Measurements from ENCODE around the gene RPL29.
"Not testable (repeated sequence)": the region's sequence is repeated elsewhere in the genome, so short reads cannot be mapped to it uniquely, and the experiment has no call there.

The RPL29 gene

DNA sequence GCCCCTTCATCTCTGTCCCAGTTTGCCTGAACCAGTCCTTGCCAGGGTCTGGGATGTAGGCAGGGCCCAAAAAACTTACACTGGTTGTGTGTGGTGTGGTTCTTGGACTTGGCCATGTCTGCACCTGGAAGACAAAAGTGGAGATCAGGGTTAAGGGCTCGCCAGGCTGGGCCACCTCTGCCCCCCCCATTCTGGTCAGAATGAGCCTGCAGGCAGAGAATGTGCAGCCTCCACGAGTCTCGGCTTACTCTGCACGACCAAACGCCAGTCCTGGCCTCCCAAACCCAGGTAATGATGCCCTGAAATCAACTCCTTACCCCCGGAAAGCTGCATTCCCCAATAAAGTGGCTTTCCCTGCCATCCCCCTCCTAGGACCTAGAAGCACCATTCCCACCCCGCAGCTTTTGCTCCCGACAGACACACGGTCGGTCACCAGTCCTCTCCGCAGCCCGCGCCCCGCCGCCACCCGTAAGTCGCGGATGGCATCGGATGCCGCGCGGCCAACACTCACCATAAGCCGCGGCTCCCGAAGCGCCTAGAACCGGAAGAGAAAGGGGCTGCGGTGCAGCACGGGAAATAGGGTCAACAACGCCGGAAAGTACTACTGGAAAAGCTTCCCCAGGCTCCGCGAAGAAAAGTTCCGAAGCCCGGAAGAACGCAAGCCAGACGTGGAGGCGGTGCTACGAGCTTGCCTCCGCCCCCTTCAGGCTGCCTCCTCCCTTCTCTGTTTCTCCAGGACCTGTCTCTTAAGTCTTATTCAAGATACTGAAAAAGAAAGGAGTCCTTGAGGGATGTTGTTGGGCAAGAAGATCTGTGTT, at the start of gene RPL29:
Gene RPL29, minus strand, starts transcription at position 550 of the 818 bp plus-strand sequence. Its CDS starts 434 bp downstream, at position 116.
- peak; percentile 79 to 82 for DNase-seq (ENCODE audit: low read depth in 2 of 2)

DNA sequence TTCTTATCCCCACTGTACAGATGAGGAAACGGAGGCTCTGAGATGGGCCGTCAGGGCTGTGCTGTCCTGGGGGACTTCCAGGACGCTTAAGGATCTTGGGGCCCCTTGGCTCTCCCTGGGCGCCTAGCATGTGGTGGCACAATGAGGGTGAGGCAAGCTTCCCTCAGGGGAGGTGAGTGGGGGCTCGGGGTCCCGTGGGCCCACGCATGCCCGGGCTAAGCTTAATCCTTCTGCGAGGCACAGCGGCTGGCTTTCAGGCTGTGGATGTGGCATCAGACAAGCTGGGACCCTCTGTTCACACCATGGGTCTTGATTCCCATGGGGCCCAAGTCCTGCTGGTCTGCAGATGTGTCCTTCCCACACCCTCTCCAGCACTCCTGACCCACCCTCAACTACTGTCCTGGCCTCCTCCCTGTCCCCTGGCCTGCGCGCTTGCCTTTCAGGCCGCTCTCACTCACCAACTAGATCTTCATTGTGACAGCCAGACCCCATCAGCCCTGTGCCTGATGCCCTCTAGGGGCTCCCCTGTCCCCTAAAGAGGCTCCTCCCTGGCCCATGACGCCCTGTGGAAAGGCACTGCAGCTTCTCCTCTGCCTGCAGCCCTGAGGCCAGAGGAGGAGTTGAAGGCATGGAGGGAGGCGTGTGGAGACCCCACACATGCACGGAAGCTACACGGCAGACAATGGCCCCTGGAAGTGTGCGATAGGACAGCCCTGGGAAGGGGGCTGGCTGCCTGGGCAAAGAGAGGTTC, 49.3 kb upstream of the RPL29 start:
- no peak for DNase-seq (ENCODE audit: low read depth in 2 of 2)

DNA sequence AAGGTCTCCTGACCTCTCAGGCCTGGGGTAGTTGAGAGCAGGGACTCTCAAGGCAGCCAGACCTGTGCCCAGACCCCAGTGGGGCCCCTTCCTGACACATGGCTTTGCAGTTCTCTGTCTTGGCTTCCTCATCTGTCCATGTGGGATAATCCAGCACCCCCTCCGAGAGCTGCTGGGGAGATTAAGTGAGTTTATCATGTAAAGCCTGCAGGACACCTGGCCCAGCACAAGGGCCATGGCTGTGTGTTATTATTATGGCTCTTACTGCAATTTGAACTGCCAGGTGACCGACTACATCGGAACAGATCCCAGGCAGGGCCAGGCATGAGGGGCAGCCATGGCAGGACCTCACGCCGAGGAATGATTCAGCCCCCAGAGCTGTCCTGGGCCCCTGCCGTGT, 48.1 kb upstream of the RPL29 start:
- no peak for DNase-seq (ENCODE audit: low read depth in 2 of 2)

DNA sequence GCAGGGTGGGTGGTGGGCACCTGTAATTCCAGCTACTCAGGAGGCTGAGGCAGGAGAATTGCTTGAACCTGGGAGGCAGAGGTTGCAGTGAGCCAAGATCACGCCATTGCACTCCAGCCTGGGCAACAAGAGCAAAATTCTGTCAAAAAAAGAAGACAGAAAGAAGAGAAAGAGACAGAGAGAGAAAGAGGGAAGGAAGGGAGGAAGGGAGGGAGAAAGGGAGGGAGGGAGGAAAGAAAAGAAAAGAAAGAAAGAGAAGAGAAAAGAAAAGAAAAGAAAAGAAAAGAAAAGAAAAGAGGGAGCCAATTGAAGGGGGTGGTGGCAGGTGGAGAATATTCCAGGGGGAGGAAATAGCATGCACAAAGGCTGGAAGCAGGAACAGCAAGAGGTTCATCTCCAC, 47.3 kb upstream of the RPL29 start:
- DNase-seq (ENCODE audit: low read depth in 2 of 2): not testable (repeated sequence)

DNA sequence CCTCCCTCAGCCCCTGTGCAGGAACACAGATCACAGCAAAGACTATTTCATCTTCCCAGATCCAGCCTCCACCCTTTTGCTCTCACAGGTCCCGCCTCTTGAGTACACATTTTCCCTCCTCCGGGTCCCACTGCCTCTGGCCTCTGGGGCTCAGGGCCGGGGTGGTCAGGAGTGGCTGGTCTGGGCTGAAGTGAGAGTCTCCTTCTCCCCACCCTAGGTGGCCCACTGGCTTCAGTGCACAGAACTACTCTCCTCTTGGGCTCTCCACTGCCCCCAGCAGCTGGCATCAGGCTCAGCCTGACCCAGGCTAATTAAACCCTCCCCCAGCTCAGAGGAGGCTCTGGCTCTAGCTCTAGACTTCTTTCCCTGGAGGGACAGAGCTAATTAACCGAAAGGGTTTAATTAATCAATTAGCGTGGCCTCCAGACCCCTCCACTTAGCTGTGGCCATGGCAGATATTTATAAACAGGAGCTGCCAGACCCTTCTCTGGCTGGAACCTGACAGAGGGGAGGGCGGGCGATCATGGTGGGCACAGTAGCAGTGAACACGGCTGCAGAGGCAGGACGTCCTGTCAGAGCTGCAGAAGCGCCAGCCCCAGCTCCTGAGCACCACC, 45.5 kb upstream of the RPL29 start:
- DNase-seq (ENCODE audit: low read depth in 2 of 2): no peak

DNA sequence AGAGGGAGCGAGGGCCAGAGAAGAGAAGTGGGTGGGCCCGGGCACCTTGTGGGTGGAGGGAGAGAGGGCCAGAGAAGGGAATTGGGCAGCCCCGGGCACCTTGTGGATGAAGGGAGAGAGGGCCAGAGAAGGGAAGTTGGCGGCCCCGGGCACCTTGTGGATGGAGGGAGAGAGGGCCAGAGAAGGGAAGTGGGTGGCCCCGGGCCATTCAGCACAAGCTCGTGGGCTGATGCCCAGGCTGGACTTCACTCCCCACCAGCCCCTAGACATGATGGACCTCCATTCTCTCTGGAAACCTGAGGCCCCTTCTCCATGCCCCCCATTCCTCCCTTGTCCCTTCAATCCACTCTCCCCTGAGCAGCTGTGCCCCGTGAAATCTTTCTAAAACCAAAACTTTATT, 44.9 kb upstream of the RPL29 start:
- DNase-seq (ENCODE audit: low read depth in 2 of 2): no peak

DNA sequence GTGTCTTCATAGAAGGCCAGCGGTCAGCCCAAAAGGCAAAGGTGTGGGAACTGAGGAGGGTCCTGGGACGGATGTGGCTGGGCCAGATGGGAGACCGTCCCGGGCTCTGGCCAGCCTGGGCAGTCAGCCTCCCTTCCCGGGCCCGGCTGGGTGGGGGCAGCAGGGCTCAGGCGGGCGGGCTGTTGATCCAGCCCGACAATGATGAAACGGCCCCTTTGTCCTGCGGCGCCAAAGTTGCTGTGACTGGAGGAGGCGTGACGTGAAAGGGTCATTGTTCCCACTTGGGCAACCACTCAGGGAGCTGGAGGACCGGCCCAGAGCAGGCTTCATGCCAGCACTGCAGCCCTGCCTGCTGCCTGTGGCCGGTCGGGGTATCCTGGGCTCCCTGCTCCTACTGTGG, 44.2 kb upstream of the RPL29 start:
- DNase-seq (ENCODE audit: low read depth in 2 of 2): no peak

DNA sequence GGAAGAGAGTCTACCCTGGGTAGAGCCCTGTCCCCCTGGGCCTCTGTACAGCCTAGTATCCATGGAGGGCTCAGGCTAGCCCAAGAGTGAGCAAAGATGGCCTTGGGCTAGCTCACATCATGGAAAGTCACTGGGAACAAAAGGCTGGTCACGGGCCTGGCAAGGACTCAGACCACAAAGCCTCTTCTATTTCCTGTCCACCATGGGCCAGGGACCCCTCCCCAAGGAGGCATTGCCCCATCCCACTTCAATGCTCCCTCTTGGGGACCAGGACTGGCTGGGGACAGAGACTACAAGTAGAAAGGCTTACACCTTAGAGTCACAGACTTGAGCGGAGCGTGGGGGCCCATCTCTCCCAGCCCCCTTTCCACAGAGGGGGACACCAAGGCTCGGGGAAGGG, 43.7 kb upstream of the RPL29 start:
- DNase-seq (ENCODE audit: low read depth in 2 of 2): no peak

DNA sequence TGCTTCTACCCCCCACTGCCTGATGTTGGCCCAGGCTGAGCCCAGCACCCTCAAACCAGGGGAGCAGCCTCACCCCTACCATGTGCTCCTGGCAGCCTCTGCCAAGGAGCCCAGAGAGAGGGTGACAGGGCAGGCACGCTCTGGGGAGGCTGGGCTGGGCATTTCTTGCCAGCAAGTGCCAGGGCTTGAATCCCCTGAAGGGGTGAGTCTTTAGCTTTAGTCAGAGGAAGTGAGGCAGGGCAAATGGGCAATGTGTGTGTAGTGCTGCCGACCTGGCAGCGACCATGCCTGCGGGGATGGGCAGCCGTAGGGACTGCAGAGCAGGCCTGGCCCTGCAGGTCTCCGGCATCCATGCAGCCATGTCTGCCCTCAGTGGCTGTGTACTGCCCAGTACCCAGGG, 42.5 kb upstream of the RPL29 start:
- DNase-seq (ENCODE audit: low read depth in 2 of 2): no peak

DNA sequence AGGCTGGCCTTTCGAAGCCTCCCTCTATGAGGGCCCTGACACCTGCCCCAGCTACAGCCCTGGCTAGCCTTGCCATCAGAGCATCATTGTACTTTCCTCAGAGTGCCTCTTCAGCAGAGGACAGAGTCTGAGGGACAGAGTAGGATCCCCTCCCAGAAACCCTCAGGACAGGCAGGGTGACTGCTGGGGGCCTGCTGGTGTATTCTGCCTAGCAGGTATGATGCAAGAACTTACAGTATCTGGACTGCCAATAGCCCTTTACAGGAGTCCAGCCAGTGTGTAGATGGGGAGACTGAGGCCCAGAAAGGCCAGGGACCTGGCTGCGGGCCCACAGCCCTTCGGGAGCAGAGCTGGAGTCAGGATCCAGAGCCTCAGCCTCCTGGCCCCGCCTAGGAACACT, 41.6 kb upstream of the RPL29 start:
- no peak for DNase-seq (ENCODE audit: low read depth in 2 of 2)

DNA sequence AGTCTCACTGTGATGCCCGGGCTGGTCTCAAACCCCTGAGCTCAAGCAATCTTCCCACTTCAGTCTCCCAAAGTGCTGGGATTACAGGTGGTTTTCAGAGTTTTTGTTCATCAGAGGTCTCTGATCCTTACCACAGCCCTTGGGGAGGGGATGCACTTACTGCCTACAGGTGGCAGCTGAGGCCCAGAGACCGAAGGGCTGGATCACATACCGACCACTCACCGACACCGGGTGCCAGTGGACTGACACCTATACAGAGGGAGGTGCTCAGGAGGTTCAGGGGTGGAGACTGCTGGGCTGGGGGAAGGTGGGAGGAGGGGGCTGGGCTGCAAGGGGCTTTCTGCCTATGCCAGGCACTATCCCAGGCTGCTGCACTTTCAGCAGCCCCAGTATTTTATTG, 41.1 kb upstream of the RPL29 start:
- DNase-seq (ENCODE audit: low read depth in 2 of 2): no peak

DNA sequence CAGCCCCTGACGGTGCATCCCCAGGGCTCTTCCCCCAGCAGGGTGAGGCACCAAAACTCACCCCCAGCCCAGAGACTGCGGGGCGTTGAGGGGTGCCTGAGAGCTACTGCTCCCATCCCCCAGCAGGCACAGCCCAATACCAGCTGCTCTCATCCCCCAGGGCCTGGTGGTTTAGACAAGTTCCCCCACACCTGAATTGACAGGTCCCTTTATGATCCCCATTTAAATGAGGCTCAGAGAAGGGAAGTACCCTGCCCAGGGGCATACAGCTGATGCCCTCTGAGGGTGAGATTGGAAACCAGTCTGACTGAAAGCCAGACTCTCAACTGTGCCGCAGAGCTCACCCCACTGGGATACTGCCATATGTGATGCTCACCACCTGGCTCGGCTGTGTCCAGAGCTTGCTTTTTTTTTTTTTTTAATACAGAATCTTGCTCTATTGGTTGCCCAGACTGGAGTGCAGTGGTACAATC, 40.6 kb upstream of the RPL29 start:
- no peak for DNase-seq (ENCODE audit: low read depth in 2 of 2)

DNA sequence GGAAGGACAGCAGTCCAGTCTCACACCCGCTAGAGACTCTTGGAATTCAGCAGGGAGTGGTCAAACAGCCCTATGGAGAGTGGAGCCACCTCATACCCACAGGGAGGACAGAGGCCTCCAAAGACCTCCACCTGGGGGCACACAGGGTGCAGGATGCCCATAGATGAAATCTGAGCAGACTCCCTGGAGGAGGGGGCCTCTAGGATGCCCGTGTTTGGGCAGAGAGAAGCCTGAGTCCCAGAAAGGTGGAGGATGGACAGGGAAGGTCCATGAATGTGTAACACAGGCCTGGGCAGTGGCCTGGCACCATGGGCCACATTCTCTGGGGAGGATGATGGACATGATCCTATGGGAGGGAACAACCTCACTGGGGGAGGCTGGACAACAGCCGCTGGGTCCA, 39.0 kb upstream of the RPL29 start:
- no peak for DNase-seq (ENCODE audit: low read depth in 2 of 2)

DNA sequence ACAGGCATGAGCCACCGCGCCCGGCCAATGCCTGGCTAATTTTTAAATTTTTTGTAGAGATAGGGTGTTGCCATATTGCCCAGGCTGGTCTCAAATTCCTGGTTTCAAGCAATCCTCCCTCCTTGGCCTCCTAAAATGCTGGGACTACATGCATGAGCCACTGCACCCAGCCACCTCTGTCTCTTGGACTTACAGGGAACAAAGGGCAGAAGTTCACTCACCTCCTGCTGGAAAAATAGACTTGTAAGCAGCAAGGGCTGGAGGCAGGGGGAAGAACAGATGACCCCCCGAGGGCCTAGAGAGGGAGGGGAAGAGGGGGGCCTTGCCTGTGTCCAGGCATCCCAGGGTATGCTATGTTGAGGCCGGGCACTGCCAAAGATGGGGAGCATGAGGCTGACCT, 38.5 kb upstream of the RPL29 start:
- no peak for DNase-seq (ENCODE audit: low read depth in 2 of 2)

DNA sequence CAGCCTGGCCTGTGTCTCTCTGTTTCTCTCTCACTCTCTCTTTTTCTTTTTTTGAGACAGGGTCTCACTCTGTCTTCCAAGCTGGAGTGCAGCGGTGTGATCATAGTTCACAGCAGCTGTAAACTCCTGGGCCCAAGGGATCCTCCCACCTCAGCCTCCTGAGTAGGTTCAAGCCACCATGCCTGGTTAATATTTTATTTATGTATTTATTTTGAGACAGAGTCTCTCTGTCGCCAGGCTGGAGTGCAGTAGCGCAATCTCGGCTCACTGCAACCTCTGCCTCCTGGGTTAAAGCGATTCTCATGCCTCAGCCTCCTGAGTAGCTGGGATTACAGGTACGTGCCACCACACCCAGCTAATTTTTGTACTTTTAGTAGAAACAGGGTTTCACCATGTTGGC, 38.1 kb upstream of the RPL29 start:
- DNase-seq (ENCODE audit: low read depth in 2 of 2): not testable (repeated sequence)

DNA sequence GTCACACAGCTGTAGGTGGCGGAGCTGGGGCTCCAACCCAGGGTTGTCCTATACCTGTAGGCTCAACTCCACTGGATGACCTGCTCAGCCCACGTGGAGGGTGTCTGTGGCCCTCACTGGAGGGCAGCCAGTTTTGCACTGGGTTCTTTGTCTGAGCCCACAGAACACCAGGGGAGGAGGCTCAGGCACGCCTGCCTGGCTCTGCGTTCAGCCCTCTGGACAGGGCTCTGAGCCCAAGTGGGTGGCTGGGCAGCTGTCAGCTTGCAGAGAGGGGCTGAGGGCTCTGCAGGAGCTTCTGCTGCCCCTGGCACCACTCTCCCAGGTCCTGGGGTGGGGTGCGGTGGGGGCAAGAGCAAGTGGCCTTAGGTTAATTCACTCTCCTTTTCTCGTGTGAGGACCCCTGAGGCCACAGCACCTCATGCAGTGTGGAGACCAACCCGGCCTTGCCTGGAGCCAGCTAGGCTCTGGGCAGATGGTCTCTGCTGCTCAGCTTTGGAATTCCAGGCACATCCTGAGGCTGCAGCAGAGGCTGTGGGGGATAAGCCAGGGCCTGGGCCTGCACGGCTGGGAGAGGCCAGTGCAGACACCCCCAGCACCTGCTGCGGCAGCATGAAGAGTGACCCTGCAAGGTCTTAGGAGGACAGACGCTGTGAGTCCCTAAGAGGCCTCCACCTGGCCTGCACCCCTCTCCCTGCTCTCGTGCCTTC, 37.2 kb upstream of the RPL29 start:
- DNase-seq (ENCODE audit: low read depth in 2 of 2): no peak

DNA sequence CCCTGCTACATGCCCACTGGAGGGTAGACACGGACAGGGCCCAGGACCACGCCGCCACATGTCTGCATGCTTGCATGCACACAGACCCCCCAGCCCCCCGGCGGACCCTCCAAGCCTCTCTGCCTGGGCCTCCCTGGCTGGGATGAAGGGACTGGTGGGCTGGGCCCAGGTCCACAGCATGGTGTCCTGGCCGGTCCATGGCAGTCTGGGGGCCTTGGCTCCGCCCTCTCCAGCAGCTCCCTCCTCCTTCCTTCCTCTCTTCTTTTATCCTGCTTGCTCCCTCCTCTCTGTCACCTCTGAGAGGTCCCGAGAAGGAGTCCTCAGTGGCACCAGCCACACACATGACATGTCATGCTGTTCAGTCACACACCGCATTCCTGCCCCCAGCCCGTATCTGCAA, 36.2 kb upstream of the RPL29 start:
- no peak for DNase-seq (ENCODE audit: low read depth in 2 of 2)

DNA sequence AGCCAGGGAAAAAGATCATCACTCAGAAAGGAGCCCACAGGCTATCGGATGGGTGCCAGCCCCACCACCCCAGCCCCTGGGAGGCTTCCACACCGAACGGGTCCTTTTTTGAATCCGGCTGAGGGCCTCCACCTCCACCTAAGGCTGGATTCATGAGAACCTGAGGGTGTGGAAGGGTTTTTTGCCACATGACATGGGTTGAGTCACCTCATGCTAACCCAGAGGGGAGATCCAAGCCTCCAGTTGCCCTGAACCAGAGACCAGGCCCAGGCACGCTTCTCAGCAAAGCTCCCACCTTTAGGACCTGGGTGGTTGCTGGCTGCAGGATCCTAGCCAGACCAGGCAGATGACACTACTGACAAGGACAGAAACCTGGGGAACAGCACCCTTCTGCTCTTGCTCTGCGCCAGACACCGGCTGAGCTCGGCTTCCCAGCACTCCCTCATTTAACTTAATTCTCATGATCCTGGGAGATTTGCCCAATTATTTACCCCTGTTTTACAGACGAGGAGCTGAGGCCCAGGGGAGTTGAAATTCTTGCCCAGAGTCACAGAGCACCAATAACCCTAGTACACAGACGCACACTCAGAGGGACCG, 35.1 kb upstream of the RPL29 start:
- no peak for DNase-seq (ENCODE audit: low read depth in 2 of 2)

DNA sequence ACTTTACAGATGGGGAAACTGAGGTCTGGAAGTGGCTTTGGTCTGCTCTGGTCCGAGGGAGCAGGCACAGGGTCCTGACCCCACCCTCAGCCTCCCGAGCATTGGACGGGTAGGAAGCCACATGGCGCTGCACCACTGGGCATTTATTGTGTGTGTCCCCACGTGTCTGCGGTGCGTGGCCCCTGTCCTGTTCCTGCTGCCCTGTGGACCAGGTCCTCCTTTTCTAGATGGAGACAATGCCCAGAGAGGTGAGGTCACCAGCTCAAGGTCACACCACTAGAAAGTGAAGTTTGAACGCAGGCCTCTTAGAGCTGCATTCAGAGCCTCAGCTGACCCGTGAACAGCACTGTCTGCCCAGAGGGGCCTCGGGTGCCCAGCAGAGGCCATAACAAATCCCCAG, 33.8 kb upstream of the RPL29 start:
- DNase-seq (ENCODE audit: low read depth in 2 of 2): no peak

DNA sequence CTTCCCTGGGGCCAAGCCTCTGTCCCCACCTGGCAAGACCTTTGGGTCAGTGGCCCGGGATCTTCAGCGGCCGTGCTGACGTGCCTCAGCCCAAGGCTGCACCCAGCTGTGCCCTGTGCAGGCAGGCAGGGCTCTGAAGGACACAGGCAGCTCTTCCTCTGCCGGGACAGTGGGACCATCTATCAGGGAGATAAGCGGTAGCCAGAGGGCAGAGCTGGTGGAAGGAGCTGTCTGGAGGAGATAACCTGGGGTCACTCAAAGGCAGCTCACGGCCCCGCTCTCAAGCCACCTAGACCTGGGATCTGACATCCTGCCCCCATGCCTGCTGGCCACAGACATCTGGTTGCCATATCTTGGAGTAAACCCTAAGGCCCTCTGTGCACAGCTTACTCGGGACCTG, 33.4 kb upstream of the RPL29 start:
- no peak for DNase-seq (ENCODE audit: low read depth in 2 of 2)

DNA sequence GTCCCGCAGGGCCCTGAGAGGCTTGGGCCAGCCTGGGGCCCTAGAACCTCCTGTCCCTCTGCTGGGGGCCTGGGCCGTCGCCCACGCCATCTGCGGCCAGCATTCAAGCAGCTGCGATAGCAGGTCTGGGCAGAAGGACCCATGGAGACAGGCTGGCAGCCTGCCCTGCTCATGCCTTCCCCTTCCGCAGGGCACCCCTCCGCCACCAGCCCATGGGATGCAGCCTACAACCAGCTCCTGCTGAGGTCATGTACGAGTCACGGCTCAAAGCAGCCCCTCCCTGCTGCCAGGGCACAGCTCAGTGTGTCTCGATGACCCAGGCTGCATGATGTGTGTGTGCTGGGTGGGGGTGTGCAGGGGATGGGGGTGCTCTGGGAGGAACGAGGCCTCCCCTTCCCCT, 32.9 kb upstream of the RPL29 start:
- no peak for DNase-seq (ENCODE audit: low read depth in 2 of 2)

DNA sequence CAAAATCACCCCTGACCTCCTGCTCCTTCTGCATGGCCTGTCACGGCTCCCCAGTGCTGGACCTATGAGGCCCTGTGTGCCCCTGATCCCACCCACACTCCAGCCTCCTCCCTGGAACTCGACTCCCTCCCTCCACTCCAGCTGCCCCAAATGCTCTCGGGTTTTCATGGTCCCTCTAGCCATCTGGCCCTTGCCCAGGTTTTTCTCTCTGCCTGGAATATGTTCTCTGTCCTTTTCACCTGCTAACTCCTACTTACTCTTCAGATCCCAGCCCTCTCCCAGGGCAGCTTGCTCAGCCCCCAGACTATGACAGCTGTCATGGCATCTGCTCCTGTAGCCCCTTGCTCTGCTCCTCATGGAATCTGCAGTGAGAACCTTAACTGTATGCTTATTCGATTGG, 30.3 kb upstream of the RPL29 start:
- no peak for DNase-seq (ENCODE audit: low read depth in 2 of 2)

Measured in stimulated activated CD8-positive, alpha-beta memory T cell treated with anti-CD3 and anti-CD28 coated beads, Interleukin-15, amount 100 ng/mL, for 4 hours (primary cell).